ENCODE measurements around the gene TNNT3.

DNA sequence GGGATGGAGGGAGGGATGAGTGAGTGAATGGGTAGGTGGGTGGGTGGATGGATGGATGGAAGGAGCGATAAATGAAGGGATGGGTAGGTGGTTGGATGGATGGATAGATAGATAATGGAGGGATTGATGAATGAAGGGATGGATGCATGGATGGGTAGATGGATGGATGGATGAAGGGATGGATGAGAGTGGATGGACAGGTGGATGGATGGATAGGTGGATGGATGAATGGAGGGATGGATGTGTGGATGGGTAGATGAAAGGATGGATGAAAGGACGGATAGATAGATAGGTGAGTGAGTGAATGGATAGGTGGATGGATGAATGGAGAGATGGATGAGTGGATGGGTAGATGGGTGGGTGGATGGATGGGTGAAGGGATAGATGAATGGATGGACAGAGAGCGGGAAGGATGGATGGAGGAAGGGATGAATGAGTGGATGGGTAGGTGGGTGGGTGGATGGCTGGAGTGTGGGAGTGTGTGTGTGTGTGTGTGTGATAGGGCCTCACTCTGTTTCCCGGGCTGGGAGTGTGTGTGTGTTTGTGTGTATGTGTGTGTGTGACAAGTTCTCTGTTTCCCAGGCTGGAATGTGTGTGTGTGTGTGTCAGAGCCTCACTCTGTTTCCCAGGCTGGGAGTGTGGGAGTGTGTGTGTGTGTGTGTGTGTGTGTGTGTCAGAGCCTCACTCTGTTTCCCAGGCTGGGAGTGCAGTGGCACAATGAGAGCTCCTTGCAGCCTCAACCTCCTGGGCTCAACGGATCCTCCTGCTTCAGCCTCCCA is 25.7 kb upstream of the TNNT3 start:
- TF ChIP-seq, protein P1, sequence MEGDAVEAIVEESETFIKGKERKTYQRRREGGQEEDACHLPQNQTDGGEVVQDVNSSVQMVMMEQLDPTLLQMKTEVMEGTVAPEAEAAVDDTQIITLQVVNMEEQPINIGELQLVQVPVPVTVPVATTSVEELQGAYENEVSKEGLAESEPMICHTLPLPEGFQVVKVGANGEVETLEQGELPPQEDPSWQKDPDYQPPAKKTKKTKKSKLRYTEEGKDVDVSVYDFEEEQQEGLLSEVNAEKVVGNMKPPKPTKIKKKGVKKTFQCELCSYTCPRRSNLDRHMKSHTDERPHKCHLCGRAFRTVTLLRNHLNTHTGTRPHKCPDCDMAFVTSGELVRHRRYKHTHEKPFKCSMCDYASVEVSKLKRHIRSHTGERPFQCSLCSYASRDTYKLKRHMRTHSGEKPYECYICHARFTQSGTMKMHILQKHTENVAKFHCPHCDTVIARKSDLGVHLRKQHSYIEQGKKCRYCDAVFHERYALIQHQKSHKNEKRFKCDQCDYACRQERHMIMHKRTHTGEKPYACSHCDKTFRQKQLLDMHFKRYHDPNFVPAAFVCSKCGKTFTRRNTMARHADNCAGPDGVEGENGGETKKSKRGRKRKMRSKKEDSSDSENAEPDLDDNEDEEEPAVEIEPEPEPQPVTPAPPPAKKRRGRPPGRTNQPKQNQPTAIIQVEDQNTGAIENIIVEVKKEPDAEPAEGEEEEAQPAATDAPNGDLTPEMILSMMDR (IDR thresholded peaks at IDR 0.05): no peak
- TF ChIP-seq POLR2A (IDR thresholded peaks at IDR 0.05): no peak
- TF ChIP-seq POLR2AphosphoS5 (IDR thresholded peaks at IDR 0.05): no peak
